Neutrophil (primary cell): Measurements from ENCODE around the gene AFF1.

Experiments
- H3K27ac ChIP-seq: fragments of 200-600 bp; sonication (generic); 2 replicates; pipeline ENCODE4 v1.5.1; 2016; ENCODE audit warnings: mild to moderate bottlenecking, moderate library complexity
- H3K27me3 ChIP-seq: fragments of 200-600 bp; sonication (generic); 2 replicates; pipeline ENCODE4 v1.6.0; 2016; ENCODE audit warnings: mild to moderate bottlenecking
- H3K36me3 ChIP-seq: fragments of 200-600 bp; sonication (generic); 2 replicates; pipeline ENCODE4 v1.5.1; 2017
- H3K4me1 ChIP-seq, 2 experiments: fragments of 200-600 bp in 1 of 2; sonication (generic) in 1 of 2; 1 replicate in 1 of 2; 2 replicates in 1 of 2; pipeline versions ENCODE4 v1.5.1 to v1.6.1; 2013 to 2016; ENCODE audit warnings: low read depth in 1 of 2, low read length in 1 of 2, mild to moderate bottlenecking in 1 of 2, moderate library complexity in 1 of 2; ENCODE audit not compliant: control insufficient read depth in 1 of 2, insufficient read depth in 1 of 2
- H3K4me3 ChIP-seq, 2 experiments: fragments of 200-600 bp in 1 of 2; sonication (generic) in 1 of 2; 1 replicate in 1 of 2; 2 replicates in 1 of 2; pipeline ENCODE4 v1.5.1; 2013 to 2016; ENCODE audit warnings: low read depth in 1 of 2, low read length in 1 of 2, mild to moderate bottlenecking in 1 of 2, moderate library complexity in 1 of 2
- H3K9me3 ChIP-seq: fragments of 200-600 bp; sonication (generic); 2 replicates; pipeline ENCODE4 v1.5.1; 2016
- CTCF ChIP-seq: fragments of 200-600 bp; sonication (generic); IDR thresholded peaks from 2 replicates; pipeline ENCODE4 v1.5.1; 2016; ENCODE audit warnings: antibody characterized with exemption

Gene AFF1

GRCh38 chr4:86917212-86918039 lies 17.4 kb upstream of the AFF1 start:
- H3K4me1 ChIP-seq = peaks cover 8 to 9% of the 10 kb centered on the region in 2 experiments
- no peak overlapping the region for H3K4me3 ChIP-seq
- TF ChIP-seq CTCF = no peak
- no peaks in the 10 kb centered on the region for H3K36me3 ChIP-seq
- no peak overlapping the region for H3K27ac ChIP-seq
- no peaks in the 10 kb centered on the region for H3K9me3 ChIP-seq
- H3K27me3 ChIP-seq = no peaks in the 10 kb centered on the region

GRCh38 chr4:86918539-86919072 lies 16.2 kb upstream of the AFF1 start:
- H3K4me3 ChIP-seq = no peak overlapping the region
- H3K27me3 ChIP-seq = no peaks in the 10 kb centered on the region
- peaks cover 11 to 12% of the 10 kb centered on the region in 2 experiments for H3K4me1 ChIP-seq
- no peak for TF ChIP-seq CTCF
- no peaks in the 10 kb centered on the region for H3K36me3 ChIP-seq
- H3K9me3 ChIP-seq = no peaks in the 10 kb centered on the region
- no peak overlapping the region for H3K27ac ChIP-seq

GRCh38 chr4:86919561-86920223 lies 15.1 kb upstream of the AFF1 start:
- no peaks in the 10 kb centered on the region for H3K9me3 ChIP-seq
- TF ChIP-seq CTCF = no peak
- no peak overlapping the region for H3K27ac ChIP-seq
- no peaks in the 10 kb centered on the region for H3K36me3 ChIP-seq
- H3K27me3 ChIP-seq = no peaks in the 10 kb centered on the region
- H3K4me1 ChIP-seq = peaks cover 11 to 12% of the 10 kb centered on the region in 2 experiments
- H3K4me3 ChIP-seq = no peak overlapping the region

GRCh38 chr4:86921608-86922252 lies 13.1 kb upstream of the AFF1 start:
- Histone ChIP-seq H3K9me3 (no peaks in the 10 kb centered on the region), H3K4me1 (peaks cover 11 to 12% of the 10 kb centered on the region in 2 experiments), H3K36me3 (no peaks in the 10 kb centered on the region), H3K4me3 (no peak overlapping the region), H3K27ac (no peak overlapping the region), H3K27me3 (no peaks in the 10 kb centered on the region)
- TF ChIP-seq CTCF = no peak

GRCh38 chr4:86924811-86925210 lies 10.0 kb upstream of the AFF1 start:
- H3K27me3 ChIP-seq = no peaks in the 10 kb centered on the region
- H3K9me3 ChIP-seq = no peaks in the 10 kb centered on the region
- H3K4me3 ChIP-seq = no peak overlapping the region
- H3K36me3 ChIP-seq = no peaks in the 10 kb centered on the region
- peaks cover 23 to 24% of the 10 kb centered on the region in 2 experiments for H3K4me1 ChIP-seq
- no peak overlapping the region for H3K27ac ChIP-seq
- no peak for TF ChIP-seq CTCF
